GM18520 (cell line): Measurements from ENCODE around the gene ATP1B4.
"Not testable (repeated sequence)": the region's sequence is repeated elsewhere in the genome, so short reads cannot be mapped to it uniquely, and the experiment has no call there.

ENCODE experiments used
- ATAC-seq: cut with Tn5 transposase; IDR thresholded peaks from one replicate; pipeline ENCODE4 v1.9.1; 2021; ENCODE audit not compliant: unreplicated experiment

The ATP1B4 gene

GRCh38 chrX:120361764-120362305 lies at the start of gene ATP1B4:
ATP1B4 (plus strand) TSS chrX:120362089; CDS start chrX:120362169, 80 bp downstream.
- no peak for ATAC-seq

- ATAC-seq = no peak
Measured at GRCh38 chrX:120315776-120316175, 46.1 kb upstream of the ATP1B4 start.

GRCh38 chrX:120316587-120317283 lies 45.2 kb upstream of the ATP1B4 start:
- ATAC-seq = no peak

- no peak for ATAC-seq
Measured at GRCh38 chrX:120318411-120318810, 43.5 kb upstream of the ATP1B4 start.

- ATAC-seq = no peak
Measured at GRCh38 chrX:120321520-120322281, 40.2 kb upstream of the ATP1B4 start.

- no peak for ATAC-seq
Measured at GRCh38 chrX:120331116-120331515, 30.8 kb upstream of the ATP1B4 start.

- no peak for ATAC-seq
Measured at GRCh38 chrX:120332394-120332793, 29.5 kb upstream of the ATP1B4 start.

- no peak for ATAC-seq
Measured at GRCh38 chrX:120334151-120334550, 27.7 kb upstream of the ATP1B4 start.

GRCh38 chrX:120334603-120335002 lies 27.3 kb upstream of the ATP1B4 start:
- ATAC-seq = no peak

GRCh38 chrX:120335289-120335688 lies 26.6 kb upstream of the ATP1B4 start:
- no peak for ATAC-seq

GRCh38 chrX:120336899-120337298 lies 25.0 kb upstream of the ATP1B4 start:
- no peak for ATAC-seq

- not testable (repeated sequence) for ATAC-seq
Measured at GRCh38 chrX:120344566-120344965, 17.3 kb upstream of the ATP1B4 start.

- no peak for ATAC-seq
Measured at GRCh38 chrX:120350450-120351138, 11.3 kb upstream of the ATP1B4 start.

- no peak for ATAC-seq
Measured at GRCh38 chrX:120356084-120356483, 5.8 kb upstream of the ATP1B4 start.

GRCh38 chrX:120357186-120357585 lies 4.7 kb upstream of the ATP1B4 start:
- no peak for ATAC-seq

- ATAC-seq = no peak
Measured at GRCh38 chrX:120358737-120359456, 3.0 kb upstream of the ATP1B4 start.

GRCh38 chrX:120365320-120365719 lies 3.4 kb downstream of the ATP1B4 start:
- no peak for ATAC-seq

- no peak for ATAC-seq
Measured at GRCh38 chrX:120365968-120366367, 4.1 kb downstream of the ATP1B4 start.

- ATAC-seq = no peak
Measured at GRCh38 chrX:120366794-120367193, 4.9 kb downstream of the ATP1B4 start.

GRCh38 chrX:120367402-120368109 lies 5.7 kb downstream of the ATP1B4 start:
- no peak for ATAC-seq
